A673 (cell line): ENCODE results near the gene BMPR1B.

Experiments used
- EZH2 ChIP-seq: fragments of 200-600 bp; sonication (generic); IDR thresholded peaks from 2 replicates; pipeline ENCODE4 v1.6.1; 2017; ENCODE audit warnings: borderline replicate concordance, low read depth, mild to moderate bottlenecking, mixed read lengths, antibody characterized with exemption, low read length; ENCODE audit not compliant: poor library complexity, severe bottlenecking
- TF ChIP-seq, protein P1 (sequence below): fragments of 300-800, 200-600 bp; sonication (generic); conservative IDR thresholded peaks from 2 replicates; pipeline ENCODE4 v1.5.1; 2017; ENCODE audit warnings: low read depth, mild to moderate bottlenecking, antibody characterized with exemption, low read length, moderate library complexity, mixed read lengths

DNA sequence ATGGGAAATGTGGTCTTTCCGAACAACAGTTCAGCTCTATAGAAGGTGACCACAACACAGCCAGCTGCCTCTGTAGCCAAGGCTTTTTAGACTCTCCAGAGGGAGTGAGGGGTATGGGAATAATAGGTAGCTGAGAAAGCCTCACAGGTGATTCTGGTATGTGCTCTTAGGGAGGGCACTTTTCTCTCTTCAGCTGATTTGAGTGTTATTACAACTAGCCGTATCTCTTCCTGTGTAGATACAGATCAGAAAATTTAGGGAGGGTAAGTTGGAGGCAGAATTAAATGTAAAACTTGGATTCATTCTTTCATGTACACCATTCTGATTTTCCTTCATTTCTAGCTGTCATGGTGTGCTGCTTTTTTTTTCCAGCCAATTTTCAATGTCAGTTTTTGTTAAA, 154.9 kb downstream of the BMPR1B start:
- no peak for TF ChIP-seq EZH2
- TF ChIP-seq, protein P1, sequence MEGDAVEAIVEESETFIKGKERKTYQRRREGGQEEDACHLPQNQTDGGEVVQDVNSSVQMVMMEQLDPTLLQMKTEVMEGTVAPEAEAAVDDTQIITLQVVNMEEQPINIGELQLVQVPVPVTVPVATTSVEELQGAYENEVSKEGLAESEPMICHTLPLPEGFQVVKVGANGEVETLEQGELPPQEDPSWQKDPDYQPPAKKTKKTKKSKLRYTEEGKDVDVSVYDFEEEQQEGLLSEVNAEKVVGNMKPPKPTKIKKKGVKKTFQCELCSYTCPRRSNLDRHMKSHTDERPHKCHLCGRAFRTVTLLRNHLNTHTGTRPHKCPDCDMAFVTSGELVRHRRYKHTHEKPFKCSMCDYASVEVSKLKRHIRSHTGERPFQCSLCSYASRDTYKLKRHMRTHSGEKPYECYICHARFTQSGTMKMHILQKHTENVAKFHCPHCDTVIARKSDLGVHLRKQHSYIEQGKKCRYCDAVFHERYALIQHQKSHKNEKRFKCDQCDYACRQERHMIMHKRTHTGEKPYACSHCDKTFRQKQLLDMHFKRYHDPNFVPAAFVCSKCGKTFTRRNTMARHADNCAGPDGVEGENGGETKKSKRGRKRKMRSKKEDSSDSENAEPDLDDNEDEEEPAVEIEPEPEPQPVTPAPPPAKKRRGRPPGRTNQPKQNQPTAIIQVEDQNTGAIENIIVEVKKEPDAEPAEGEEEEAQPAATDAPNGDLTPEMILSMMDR, result no peak
